ENCODE data around the gene LACRT.

GRCh38 chr12:54604436-54604835, 30.3 kb downstream of the LACRT start:
- TF ChIP-seq EP300 (IDR thresholded peaks at IDR 0.05; ENCODE audit: borderline replicate concordance) (no peak), REST (IDR thresholded peaks at IDR 0.05; ENCODE audit: low read depth) (no peak), MAX (IDR thresholded peaks at IDR 0.05) (no peak)
